ENCODE data around the gene METTL1. TPM values are rescaled to one million over a fixed set of nuclear protein-coding genes. Genes with fewer than 3 reads are reported as not detected.

Gene METTL1
- total and polyA plus RNA-seq, 2 donors (not counting 1 experiment from before 2014, with no cell fraction given): 9.1 to 9.2 TPM

DNA sequence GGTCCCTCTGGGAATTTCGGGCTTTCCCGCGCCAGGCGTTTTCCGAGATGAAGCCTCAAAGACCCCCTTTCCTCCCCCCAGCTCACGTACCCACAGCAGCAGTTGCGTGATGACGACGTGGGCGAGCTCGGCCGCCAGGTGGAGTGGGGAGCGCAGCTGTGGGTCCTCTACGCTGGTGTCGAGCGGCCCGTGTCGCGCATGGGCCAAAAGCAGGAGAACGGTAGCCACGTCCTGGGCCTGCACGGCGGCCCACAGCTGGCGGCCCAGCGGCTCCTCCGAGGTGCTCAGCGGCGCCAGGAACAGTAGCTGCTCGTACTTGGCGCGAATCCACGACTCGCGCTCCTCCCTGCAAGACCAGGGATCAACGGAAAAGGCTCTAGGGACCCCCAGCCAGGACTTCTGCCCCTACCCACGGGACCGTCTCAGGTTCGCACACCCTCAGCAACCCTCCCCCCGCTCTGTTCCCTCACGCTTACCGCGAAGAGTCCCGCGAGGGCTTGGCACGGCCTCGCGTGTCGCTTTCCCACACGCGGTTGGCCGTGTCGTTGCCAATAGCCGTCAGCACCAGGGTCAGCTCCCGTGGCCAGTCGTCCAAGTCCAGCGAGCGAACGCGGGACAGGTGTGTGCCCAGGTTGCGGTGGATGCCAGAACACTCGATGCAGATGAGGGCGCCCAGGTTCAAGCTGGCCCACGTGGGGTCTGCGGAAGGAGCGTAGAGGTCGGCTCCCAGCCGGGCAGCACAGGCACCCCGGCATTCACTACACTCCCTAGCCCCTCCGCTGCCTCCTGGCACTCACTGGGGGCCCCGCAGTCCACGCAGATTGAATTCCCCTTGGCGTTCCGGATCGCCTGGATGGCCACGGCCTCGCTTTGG, 44.8 kb downstream of the METTL1 start:
- no peak overlapping the region for H3K9ac ChIP-seq (ENCODE audit: low read length)
- H3K9me3 Mint-ChIP-seq (ENCODE audit: insufficient read depth): no peaks in the 10 kb centered on the region
- H3K27me3 ChIP-seq (replicated peaks in 1 of 4; ENCODE audit: control extremely low read depth in 1 of 4, control insufficient read depth in 3 of 4, insufficient read depth in 4 of 4, low read length in 3 of 4): no peaks in the 10 kb centered on the region
- ATAC-seq (ENCODE audit: low read depth) (no peak), DNase-seq (no peak)
- peaks cover 0 to 7% (median 0%) of the 10 kb centered on the region in 3 donors for H3K9me3 ChIP-seq (ENCODE audit: control extremely low read depth in 1 of 3, control insufficient read depth in 2 of 3, insufficient read depth in 1 of 3, low read length in 2 of 3)
- no peak overlapping the region for H3K4me3 ChIP-seq (ENCODE audit: control extremely low read depth in 1 of 5, extremely low read depth in 1 of 5, insufficient read depth in 1 of 5, low read depth in 2 of 5, low read length in 4 of 5)
- H3K27ac ChIP-seq (ENCODE audit: low read length in 2 of 2): no peak overlapping the region
- no peak overlapping the region for H3K4me2 ChIP-seq (replicated peaks; ENCODE audit: low read depth, low read length, poor library complexity, severe bottlenecking)
- H3K27me3 Mint-ChIP-seq: no peaks in the 10 kb centered on the region
- peaks cover 16% of the 10 kb centered on the region for H3K4me1 Mint-ChIP-seq
- no peak overlapping the region for H3K27ac Mint-ChIP-seq
- intact Hi-C loops (cut with micrococcal nuclease): no loop called here
- CTCF ChIA-PET: no interaction called here
- TF ChIP-seq EZH2 (IDR thresholded peaks at IDR 0.05; ENCODE audit: borderline replicate concordance, insufficient read depth, low read depth, low read length, poor library complexity, severe bottlenecking): no peak
- TF ChIP-seq, protein P1, sequence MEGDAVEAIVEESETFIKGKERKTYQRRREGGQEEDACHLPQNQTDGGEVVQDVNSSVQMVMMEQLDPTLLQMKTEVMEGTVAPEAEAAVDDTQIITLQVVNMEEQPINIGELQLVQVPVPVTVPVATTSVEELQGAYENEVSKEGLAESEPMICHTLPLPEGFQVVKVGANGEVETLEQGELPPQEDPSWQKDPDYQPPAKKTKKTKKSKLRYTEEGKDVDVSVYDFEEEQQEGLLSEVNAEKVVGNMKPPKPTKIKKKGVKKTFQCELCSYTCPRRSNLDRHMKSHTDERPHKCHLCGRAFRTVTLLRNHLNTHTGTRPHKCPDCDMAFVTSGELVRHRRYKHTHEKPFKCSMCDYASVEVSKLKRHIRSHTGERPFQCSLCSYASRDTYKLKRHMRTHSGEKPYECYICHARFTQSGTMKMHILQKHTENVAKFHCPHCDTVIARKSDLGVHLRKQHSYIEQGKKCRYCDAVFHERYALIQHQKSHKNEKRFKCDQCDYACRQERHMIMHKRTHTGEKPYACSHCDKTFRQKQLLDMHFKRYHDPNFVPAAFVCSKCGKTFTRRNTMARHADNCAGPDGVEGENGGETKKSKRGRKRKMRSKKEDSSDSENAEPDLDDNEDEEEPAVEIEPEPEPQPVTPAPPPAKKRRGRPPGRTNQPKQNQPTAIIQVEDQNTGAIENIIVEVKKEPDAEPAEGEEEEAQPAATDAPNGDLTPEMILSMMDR (IDR thresholded peaks at IDR 0.05): no peak
- 98% methylated on average over 73 of the region's 76 CpGs for WGBS (ENCODE audit: insufficient coverage)
- POLR2A ChIA-PET: no interaction called here
- peaks cover 7% of the 10 kb centered on the region for H4K20me1 ChIP-seq (ENCODE audit: control insufficient read depth, insufficient read depth, low read length, poor library complexity, severe bottlenecking)
- peaks cover 0 to 55% of the 10 kb centered on the region in 2 experiments for H3K36me3 ChIP-seq (replicated peaks in 1 of 2; ENCODE audit: control extremely low read depth in 1 of 2, control insufficient read depth in 1 of 2, extremely low read depth in 1 of 2, insufficient read depth in 2 of 2, low read length in 1 of 2)
- H3K4me3 Mint-ChIP-seq: no peak overlapping the region
- H3K79me2 ChIP-seq (ENCODE audit: control insufficient read depth, insufficient read depth, low read length): no peaks in the 10 kb centered on the region
- H2AFZ ChIP-seq (ENCODE audit: insufficient read depth, low read depth, low read length, poor library complexity, severe bottlenecking): no peak overlapping the region
- peaks cover 8 to 16% of the 10 kb centered on the region in 2 donors for H3K4me1 ChIP-seq (ENCODE audit: control insufficient read depth in 2 of 2, insufficient read depth in 2 of 2, low read length in 2 of 2)
